AG09319 (cell line): Measurements from ENCODE around the gene AGRN.

Experiments
- DNase-seq: peaks from one replicate; pipeline ENCODE4 v3.0.0-alpha.2; 2010; ENCODE audit warnings: low read depth; ENCODE audit errors: extremely low read depth
- TF ChIP-seq, protein P1 (sequence below): IDR thresholded peaks from 2 replicates; pipeline ENCODE4 v1.5.1; 2011; ENCODE audit warnings: low read depth, mild to moderate bottlenecking, inconsistent platforms, low read length, moderate library complexity

Gene AGRN

DNA sequence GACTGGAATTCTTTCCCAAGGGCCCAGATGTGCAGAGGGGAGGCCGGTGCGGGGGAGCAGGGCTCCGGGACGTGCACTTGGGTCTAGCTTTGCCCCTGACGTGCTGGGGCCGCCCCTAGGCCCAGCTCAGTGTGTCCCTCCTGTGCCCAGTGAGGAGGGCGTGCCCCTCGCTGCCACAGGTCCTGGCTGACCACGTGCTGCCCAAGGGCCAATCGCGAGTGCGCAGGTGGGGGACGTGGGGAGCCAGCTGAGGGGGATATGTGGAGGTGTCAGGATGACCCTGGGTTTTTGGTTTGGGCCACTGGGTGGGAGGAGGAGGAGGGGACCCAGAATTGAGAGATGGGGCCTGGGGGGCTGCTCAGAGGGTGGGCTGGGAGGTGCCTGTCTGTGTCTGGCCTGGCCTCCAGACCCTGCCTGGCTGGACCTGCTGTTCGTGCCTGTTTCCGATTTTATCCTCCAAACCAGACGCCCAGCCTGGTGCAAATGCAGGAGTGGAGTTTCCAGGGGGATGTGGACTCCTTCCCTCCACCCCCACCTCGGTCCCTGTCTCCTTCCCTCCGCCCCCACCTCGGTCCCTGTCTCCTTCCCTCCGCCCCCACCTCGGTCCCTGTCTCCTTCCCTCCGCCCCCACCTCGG, 60.3 kb downstream of the AGRN start:
- no peak for DNase-seq
- TF ChIP-seq, protein P1, sequence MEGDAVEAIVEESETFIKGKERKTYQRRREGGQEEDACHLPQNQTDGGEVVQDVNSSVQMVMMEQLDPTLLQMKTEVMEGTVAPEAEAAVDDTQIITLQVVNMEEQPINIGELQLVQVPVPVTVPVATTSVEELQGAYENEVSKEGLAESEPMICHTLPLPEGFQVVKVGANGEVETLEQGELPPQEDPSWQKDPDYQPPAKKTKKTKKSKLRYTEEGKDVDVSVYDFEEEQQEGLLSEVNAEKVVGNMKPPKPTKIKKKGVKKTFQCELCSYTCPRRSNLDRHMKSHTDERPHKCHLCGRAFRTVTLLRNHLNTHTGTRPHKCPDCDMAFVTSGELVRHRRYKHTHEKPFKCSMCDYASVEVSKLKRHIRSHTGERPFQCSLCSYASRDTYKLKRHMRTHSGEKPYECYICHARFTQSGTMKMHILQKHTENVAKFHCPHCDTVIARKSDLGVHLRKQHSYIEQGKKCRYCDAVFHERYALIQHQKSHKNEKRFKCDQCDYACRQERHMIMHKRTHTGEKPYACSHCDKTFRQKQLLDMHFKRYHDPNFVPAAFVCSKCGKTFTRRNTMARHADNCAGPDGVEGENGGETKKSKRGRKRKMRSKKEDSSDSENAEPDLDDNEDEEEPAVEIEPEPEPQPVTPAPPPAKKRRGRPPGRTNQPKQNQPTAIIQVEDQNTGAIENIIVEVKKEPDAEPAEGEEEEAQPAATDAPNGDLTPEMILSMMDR = no peak

DNA sequence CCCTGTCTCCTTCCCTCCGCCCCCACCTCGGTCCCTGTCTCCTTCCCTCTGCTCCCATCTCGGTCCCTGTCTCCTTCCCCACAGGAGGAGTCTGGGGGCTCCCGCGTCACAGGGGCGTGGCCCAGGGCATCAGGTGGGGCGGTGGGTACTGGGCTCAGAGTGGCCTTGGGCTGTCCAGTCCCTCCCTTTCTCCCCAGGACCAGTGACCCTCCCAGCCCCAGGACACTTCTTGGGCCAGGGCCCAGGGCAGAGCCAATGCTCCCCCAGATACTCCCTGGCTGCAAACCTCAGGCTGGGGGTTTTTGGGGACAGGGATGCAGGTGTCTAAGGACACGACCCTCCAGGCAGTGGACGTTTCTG, 61.0 kb downstream of the AGRN start:
- TF ChIP-seq, protein P1 = no peak
- DNase-seq = no peak

DNA sequence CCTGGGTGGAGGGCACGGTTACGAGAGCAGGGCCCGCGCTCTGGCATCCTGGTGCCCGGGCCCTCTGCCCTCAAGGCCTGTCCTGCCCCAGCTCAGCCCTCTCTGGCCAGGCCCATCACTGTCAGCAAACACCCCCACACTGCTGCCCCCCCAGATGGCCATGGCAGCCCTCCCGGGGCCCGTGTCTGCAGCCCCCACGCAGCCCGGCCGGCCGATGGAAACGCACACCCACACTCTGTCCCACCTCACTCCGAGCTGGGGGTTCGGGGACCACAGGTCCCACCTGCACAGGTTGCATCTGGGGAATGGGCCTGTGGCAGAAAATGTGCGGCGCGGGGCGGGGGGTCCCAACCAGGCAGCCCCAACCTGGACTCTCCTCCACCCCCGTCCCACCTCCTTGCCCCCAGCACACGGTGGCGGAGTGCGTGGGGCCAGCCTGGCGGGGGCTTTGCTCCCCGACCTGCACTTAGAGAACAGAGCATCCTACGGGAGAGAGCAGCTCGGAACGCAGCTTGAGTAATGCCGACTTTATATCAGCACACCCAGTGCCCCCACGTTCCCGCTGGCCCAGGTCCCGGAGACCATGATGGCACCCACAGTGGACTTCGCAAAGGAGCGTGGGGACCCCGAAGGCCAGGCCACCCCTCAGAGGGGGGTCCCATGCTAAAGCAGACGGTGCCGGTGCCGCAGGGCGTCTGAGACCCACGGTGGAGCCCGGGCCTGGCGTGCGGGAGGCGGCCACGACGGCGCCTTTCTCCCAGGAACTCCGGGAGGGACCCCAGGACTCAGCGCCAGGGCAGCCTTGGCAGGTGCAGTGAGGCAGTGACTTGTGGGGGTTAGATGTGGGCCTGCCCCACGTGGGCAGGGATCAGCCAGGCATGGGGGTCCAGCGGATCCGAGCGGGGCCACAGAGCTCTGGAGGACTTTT, 61.7 kb downstream of the AGRN start:
- TF ChIP-seq, protein P1 = no peak
- DNase-seq = no peak

DNA sequence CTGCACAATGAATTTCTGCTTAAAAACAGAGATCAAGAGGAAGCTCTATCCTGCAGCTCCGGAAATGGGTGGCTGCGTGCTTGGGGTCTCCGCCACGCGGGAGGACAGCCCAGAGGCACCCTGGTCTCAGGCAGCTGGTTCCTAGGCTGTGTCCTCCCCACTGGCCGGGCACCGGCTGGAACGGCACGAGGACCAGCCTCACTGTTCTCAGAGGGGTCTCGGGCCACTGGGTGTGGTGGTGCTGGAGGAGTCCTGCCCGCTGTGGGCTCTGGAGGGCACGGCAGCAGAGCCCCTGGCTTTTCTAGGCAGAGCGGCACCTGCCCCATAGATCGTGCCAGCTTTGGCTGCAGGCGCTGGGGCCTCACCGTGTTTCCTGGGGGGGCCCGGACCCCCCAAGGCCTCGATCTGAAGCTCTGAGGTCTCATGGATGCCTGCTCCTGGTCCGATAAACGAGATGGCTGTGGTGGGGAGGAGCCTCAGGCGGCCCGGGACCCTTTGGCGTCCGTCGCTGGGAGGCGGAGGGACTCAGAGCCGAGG, 62.4 kb downstream of the AGRN start:
- TF ChIP-seq, protein P1 = no peak
- no peak for DNase-seq

DNA sequence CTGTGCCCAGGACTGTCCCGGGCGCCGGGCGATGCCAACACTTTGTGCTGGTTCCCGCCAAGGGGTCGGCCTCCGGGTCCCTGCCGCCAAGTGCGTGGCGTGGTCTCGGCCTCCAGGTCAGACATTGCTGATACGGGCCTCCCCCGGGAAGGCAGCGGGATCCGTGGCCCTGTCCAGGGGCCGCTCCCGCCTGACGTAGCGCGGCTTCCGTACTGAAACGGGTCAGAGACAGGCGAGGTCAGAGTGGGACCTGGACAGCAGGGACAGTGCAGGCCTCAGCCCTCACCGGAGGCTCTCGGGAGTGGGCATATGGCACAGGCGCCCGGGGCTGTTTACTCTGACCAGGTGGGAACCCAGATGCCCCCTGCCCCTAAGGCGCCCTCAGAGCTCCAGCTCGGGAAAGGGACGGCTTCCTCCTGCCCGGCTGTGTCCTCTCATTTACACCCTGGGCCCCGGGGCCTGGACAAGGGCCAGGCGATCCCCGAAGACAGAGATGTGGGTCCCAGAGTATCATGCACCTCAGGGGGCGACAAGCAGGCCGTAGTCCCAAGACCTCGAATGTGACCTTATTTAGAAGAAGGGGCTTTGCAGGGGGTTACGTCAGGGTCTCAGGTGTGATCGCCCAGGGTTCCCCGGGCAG, 63.0 kb downstream of the AGRN start:
- DNase-seq = no peak
- TF ChIP-seq, protein P1 = no peak

DNA sequence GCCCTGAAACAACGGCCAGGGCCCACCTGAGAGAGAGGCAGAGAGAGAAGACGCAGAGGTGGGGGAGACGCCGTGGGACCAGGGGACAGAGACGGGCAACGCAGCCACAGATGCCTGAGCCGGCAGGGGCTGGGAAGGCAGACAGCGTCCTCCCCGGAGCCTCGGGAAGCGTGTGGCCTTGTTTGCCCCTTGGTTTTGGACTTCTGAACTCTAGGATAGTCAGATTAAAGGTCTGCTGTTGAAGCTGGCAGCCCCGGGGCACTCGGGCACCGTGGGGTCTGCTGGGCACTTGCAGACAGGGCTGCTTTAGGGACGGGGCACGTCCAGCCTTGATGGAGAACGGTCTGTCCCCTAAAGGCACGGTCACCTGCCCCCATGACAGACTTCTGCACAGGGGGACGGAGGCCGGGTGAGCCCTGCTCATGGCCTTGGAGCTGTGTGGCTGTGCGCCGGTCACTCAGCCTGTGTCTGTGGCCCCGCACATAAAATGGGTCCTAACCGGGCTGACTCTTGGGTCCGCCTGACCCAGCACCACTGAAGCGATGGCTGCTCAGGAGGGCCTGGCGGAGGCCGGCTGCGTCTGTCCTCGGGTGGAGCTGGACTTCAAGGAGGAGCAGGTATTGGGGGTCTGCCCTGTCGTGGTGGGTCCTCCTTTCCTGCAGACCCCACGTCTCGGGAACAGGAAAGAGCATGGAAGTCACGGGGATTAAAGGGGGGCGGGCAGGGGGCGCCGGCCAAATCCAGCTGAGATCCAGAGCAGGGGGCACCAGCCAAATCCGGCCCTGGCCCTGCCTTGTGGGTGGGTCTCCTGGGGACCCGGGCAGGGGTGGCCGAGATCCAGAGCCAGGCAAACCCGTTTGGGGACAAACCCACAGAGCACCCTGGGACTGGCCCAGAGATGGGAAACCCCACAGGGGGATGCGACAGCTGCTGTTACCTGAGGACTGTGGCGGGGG, 63.8 kb downstream of the AGRN start:
- TF ChIP-seq, protein P1 = no peak
- DNase-seq = no peak
